Hematopoietic multipotent progenitor cell treated with erythropoietin and hydrocortisone succinate and interleukin-3 and kit ligand, for 4 days (in vitro differentiated cells): ENCODE results near the gene PJVK.
"Not testable (repeated sequence)": the region's sequence is repeated elsewhere in the genome, so short reads cannot be mapped to it uniquely, and the experiment has no call there.

Experiments
- DNase-seq: peaks from one replicate; pipeline ENCODE4 v3.0.0-alpha.2; 2015

Gene PJVK

GRCh38 chr2:178450774-178451525 lies at the start of gene PJVK, which contains the start of gene PRKRA:
PJVK (plus strand) TSS chr2:178451378; CDS start chr2:178453410, 2,032 bp downstream.
PRKRA (minus strand) TSS chr2:178451175; CDS start chr2:178451030, 145 bp downstream.
- peak; percentile 98 for DNase-seq

GRCh38 chr2:178401994-178402437 lies 49.2 kb upstream of the PJVK start:
- peak; percentile 54 for DNase-seq

GRCh38 chr2:178403671-178404306 lies 47.4 kb upstream of the PJVK start:
- no peak for DNase-seq

GRCh38 chr2:178404368-178404767 lies 46.8 kb upstream of the PJVK start:
- peak; percentile 61 for DNase-seq

- DNase-seq, result no peak
These were observed 41.9 kb upstream of the PJVK start for GRCh38 chr2:178409261-178409660.

GRCh38 chr2:178412047-178412446 lies 39.1 kb upstream of the PJVK start:
- DNase-seq, result no peak

- not testable (repeated sequence) for DNase-seq
These were observed 38.7 kb upstream of the PJVK start for GRCh38 chr2:178412453-178412852.

GRCh38 chr2:178413472-178414265 lies 37.5 kb upstream of the PJVK start:
- DNase-seq, result peak; percentile 93

GRCh38 chr2:178414266-178415247 lies 36.6 kb upstream of the PJVK start:
- peak; percentile 98 for DNase-seq

- no peak for DNase-seq
These were observed 35.2 kb upstream of the PJVK start for GRCh38 chr2:178415979-178416378.

GRCh38 chr2:178417916-178418315 lies 33.3 kb upstream of the PJVK start:
- no peak for DNase-seq

GRCh38 chr2:178418426-178418825 lies 32.8 kb upstream of the PJVK start:
- no peak for DNase-seq

GRCh38 chr2:178419123-178419522 lies 32.1 kb upstream of the PJVK start:
- DNase-seq, result peak; percentile 61

GRCh38 chr2:178420463-178420999 lies 30.6 kb upstream of the PJVK start:
- DNase-seq, result no peak

GRCh38 chr2:178422097-178422496 lies 29.1 kb upstream of the PJVK start:
- no peak for DNase-seq

GRCh38 chr2:178423746-178424145 lies 27.4 kb upstream of the PJVK start:
- not testable (repeated sequence) for DNase-seq

GRCh38 chr2:178425255-178425827 lies 25.8 kb upstream of the PJVK start:
- DNase-seq, result no peak

- DNase-seq, result no peak
These were observed 24.8 kb upstream of the PJVK start for GRCh38 chr2:178426388-178426787.

GRCh38 chr2:178427458-178427857 lies 23.7 kb upstream of the PJVK start:
- DNase-seq, result no peak

GRCh38 chr2:178428396-178428806 lies 22.8 kb upstream of the PJVK start:
- DNase-seq, result no peak

GRCh38 chr2:178429336-178429735 lies 21.8 kb upstream of the PJVK start:
- DNase-seq, result no peak
